Epidermal melanocyte (primary cell): ENCODE measurements around the gene EXOC3L4.
"Not testable (repeated sequence)": the region's sequence is repeated elsewhere in the genome, so short reads cannot be mapped to it uniquely, and the experiment has no call there.

Source experiments
- DNase-seq: peaks from one replicate; pipeline ENCODE4 v3.0.0; 2011; ENCODE audit warnings: low spot score; ENCODE audit not compliant: insufficient read length

Gene EXOC3L4

DNA sequence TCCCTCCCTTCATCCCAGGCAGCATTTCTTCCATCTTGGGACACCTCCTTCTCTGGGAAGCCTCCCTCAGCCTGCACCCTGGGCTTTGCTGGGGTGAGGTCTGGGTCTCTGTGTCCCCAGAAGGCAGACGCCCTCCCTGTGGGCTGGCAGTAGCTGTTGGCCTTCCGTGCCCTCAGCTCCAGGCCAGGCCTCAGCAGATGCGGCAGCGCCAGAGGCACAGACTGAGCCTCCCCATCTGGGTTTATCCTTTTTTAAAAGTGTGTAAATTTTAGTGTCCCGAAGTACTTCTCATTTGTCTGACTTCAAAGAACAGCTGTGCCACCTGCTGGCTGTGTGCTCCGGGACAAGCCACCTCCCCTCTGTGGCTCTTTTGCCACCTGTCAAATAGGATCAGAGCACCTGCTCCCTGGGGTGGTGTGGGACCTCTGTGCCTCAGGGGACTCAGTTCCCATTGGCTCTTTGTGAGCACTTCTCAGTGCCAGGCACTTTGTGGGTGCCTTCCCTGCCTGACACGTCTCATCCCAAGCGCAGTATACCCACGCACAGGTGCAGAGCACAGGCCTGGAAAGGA, 11.1 kb downstream of the EXOC3L4 start:
- no peak for DNase-seq

GRCh38 chr14:103107455-103107854, 12.9 kb downstream of the EXOC3L4 start:
- no peak for DNase-seq

DNA sequence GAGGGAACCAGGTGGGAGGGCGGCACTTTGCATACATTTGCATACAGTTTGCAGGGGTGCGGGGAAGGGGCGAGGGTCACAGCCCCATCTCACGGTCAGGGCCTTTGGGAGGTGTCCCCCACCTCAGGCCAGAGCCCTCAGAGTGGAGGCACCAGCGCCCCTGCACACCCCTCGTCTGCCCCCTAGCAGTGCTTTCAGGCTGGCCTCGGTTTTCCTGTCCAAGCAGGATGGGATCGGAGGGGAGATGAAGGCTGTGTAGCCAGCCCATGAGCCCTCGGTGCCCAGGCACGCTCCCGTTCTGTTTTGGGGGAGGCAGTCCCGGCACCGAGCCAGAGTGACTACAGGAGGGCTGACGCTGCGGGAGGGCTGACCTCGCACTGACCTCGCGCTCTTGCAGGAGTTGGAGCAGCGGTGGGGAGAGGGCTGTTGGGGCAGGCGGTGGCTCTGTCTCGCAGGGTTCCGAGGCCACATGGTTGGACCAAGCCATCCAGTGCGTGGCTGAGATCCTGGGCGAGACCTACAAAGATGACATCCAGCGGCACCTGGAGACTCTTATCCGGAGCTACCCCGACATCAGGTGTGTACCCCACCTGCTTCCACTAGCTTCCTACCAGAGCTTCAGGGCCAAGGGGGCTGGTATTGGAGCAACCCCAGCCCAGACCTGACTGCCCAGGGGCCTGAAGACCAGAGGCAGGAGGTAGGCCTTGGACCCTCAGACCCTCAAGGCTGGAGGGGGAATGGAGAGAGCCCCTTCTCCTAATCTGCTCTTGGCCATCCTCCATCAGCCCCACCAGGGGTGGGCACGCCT, 13.6 kb downstream of the EXOC3L4 start:
- no peak for DNase-seq

DNA sequence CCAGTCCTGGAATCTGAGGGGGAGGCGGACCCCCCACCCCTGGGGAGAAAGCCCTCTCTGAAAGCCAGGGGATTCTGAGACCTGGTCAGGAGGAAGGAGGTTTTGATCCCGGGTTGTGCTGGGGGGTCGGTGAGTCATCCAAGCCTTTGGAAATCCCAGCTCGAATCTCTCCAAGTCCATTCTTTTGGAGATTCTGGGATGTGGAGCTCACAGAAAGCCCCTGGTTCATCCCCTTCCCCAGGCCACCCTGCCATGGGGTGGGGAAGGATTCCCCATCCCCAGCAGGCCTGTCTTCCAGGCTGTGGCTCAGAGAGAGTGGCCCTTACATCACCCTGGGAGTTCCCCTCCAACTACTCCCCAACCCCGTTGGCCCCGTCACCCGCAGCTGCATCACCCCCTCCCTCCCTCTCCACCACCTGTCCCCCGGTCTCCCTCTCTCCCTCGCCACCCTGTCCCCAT, 14.3 kb downstream of the EXOC3L4 start:
- no peak for DNase-seq

GRCh38 chr14:103109535-103110441, 15.3 kb downstream of the EXOC3L4 start:
- no peak for DNase-seq

- DNase-seq = no peak
Measured at GRCh38 chr14:103110681-103111231, 16.2 kb downstream of the EXOC3L4 start.

GRCh38 chr14:103111232-103111868, 16.8 kb downstream of the EXOC3L4 start:
- no peak for DNase-seq

- no peak for DNase-seq
Measured at GRCh38 chr14:103112400-103113243, 18.1 kb downstream of the EXOC3L4 start.

DNA sequence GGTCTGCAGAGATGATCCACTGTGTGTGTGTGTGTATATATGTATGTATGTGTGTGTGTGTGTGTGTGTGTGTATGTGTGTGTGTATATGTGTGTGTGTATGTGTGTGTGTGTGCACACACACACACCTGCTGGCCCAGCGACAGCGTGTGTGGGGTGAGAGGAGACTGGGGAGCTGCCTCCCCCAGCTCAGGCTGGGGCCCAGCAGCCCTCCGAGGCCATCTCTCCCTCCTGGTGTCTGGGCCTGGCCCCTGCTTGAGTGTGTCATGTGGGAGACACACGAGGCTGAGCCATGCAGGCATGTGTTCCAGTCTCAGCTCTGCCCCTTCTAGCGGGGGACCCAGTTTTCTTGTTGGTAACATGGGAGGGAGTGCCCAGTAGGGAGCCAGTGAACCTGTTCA, 18.8 kb downstream of the EXOC3L4 start:
- DNase-seq = no peak

GRCh38 chr14:103113774-103114173, 19.2 kb downstream of the EXOC3L4 start:
- DNase-seq = no peak

GRCh38 chr14:103115086-103115679, 20.7 kb downstream of the EXOC3L4 start:
- not testable (repeated sequence) for DNase-seq

- no peak for DNase-seq
Measured at GRCh38 chr14:103115845-103116572, 21.5 kb downstream of the EXOC3L4 start.

DNA sequence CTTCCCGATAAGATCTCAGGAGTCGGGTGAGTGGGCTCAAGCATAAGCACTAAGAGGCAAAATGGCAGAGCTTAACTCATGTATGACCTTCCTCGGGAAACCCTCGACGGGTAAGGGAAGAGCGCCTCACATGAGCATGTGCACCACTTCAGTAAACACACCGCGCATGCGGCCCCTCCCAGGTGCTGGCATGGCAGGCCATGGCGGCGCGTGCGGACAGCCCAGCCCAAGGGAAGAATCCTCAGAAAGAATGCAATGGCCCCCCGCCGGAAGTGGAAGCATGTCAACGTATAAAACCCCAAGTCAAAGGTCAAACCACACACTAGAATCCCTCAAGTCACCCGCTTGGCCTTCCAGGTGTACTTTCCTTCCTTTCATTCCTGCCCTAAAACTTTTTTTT, 22.1 kb downstream of the EXOC3L4 start:
- no peak for DNase-seq

DNA sequence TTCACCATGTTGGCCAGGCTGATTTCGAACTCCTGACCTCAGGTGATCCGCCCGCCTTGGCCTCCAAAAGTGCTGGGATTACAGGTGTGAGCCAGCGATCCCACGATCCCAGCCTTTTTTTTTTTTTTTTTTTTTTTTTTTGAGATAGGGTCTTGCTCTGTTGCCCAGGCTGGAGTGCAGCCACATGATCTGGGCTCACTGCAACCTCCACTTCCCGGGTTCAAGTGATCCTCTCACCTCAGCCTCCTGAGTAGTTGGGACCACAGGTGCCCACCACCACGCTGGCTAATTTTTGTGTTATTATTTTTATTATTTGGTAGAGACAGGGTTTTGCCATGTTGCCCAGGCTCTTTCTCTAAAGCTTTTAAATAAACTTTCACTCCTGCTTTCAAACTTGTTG, 23.0 kb downstream of the EXOC3L4 start:
- not testable (repeated sequence) for DNase-seq

GRCh38 chr14:103118018-103118662, 23.6 kb downstream of the EXOC3L4 start:
- no peak for DNase-seq

GRCh38 chr14:103118663-103119404, 24.3 kb downstream of the EXOC3L4 start:
- DNase-seq = no peak

GRCh38 chr14:103119527-103119926, 25.0 kb downstream of the EXOC3L4 start:
- DNase-seq = not testable (repeated sequence)
